DOHH2 (cell line): ENCODE data around the gene CRADD.

Source experiments
- H3F3A ChIP-seq: fragments of 200-600 bp; sonication (generic), shearing (Covaris generic); 2 replicates; pipeline ENCODE4 v1.6.0; 2016; ENCODE audit warnings: antibody characterized with exemption, mild to moderate bottlenecking; ENCODE audit not compliant: control insufficient read depth, insufficient read depth
- H3K27ac ChIP-seq: fragments of 200-600 bp; sonication (generic); 2 replicates; pipeline ENCODE4 v1.5.1; 2014; ENCODE audit warnings: low read depth, mild to moderate bottlenecking, low read length, moderate library complexity
- H3K27me3 ChIP-seq: fragments of 200-600 bp; sonication (generic); 2 replicates; pipeline ENCODE4 v1.6.1; 2014; ENCODE audit warnings: mild to moderate bottlenecking, low read length, mixed read lengths; ENCODE audit not compliant: control insufficient read depth
- H3K36me3 ChIP-seq: fragments of 200-600 bp; sonication (generic); 2 replicates; pipeline ENCODE4 v1.6.1; 2014; ENCODE audit warnings: mild to moderate bottlenecking, low read length, moderate library complexity, mixed read lengths; ENCODE audit not compliant: control insufficient read depth
- H3K4me1 ChIP-seq: fragments of 200-600 bp; sonication (generic); 2 replicates; pipeline ENCODE4 v1.6.1; 2014; ENCODE audit warnings: mild to moderate bottlenecking, low read length, mixed read lengths; ENCODE audit not compliant: control insufficient read depth
- H3K4me2 ChIP-seq: fragments of 200-600 bp; sonication (generic); 2 replicates; pipeline ENCODE4 v1.6.0; 2014; ENCODE audit warnings: mild to moderate bottlenecking, low read length, moderate library complexity
- H3K4me3 ChIP-seq: fragments of 200-600 bp; sonication (generic); 2 replicates; pipeline ENCODE4 v1.5.1; 2014; ENCODE audit warnings: mild to moderate bottlenecking, low read length, mixed read lengths
- H3K79me2 ChIP-seq: fragments of 200-600 bp; sonication (generic); 2 replicates; pipeline ENCODE4 v1.6.1; 2014; ENCODE audit warnings: mild to moderate bottlenecking, low read length, mixed read lengths; ENCODE audit not compliant: control insufficient read depth
- H3K9me2 ChIP-seq: fragments of 200-600 bp; sonication (generic); replicated peaks from 2 replicates; pipeline ENCODE4 v1.6.1; 2014; ENCODE audit warnings: mild to moderate bottlenecking, low read length, mixed read lengths; ENCODE audit not compliant: control insufficient read depth
- H3K9me3 ChIP-seq: fragments of 200-600 bp; sonication (generic); 2 replicates; pipeline ENCODE4 v1.6.1; 2014; ENCODE audit warnings: antibody characterized with exemption, low read length, mixed read lengths; ENCODE audit not compliant: control insufficient read depth, insufficient read depth
- H4K20me1 ChIP-seq: fragments of 200-600 bp; sonication (generic); 2 replicates; pipeline ENCODE4 v1.6.0; 2014; ENCODE audit warnings: low read depth, mild to moderate bottlenecking, antibody characterized with exemption, low read length, moderate library complexity; ENCODE audit not compliant: control insufficient read depth, insufficient read depth
- CTCF ChIP-seq: fragments of 200-600 bp; sonication (generic); IDR thresholded peaks from one replicate; pipeline ENCODE4 v1.5.1; 2014; ENCODE audit warnings: antibody characterized with exemption, mild to moderate bottlenecking, low read depth, low read length; ENCODE audit not compliant: poor library complexity, severe bottlenecking
- EZH2phosphoT487 ChIP-seq: fragments of 200-600 bp; sonication (generic); IDR thresholded peaks from 2 replicates; pipeline ENCODE4 v1.6.1; 2017; ENCODE audit warnings: borderline replicate concordance, mild to moderate bottlenecking, antibody characterized with exemption, low read length, moderate library complexity, mixed read lengths

CRADD gene

GRCh38 chr12:93852173-93852591 is 175.0 kb downstream of the CRADD start:
- Histone ChIP-seq H3K27ac (no peak overlapping the region), H3K9me3 (no peaks in the 10 kb centered on the region), H3K36me3 (no peaks in the 10 kb centered on the region), H4K20me1 (no peaks in the 10 kb centered on the region), H3K4me1 (peaks cover 20% of the 10 kb centered on the region), H3F3A (0 out of 2 replicates have a peak, but pooled peaks cover 6% of the 10 kb centered on the region), H3K79me2 (no peaks in the 10 kb centered on the region), H3K4me3 (no peak overlapping the region), H3K4me2 (no peak overlapping the region), H3K9me2 (no peaks in the 10 kb centered on the region), H3K27me3 (no peaks in the 10 kb centered on the region)
- TF ChIP-seq EZH2phosphoT487: no peak
- TF ChIP-seq CTCF: no peak

- no peaks in the 10 kb centered on the region for H3K36me3 ChIP-seq
- H3F3A ChIP-seq: no peaks in the 10 kb centered on the region
- H3K4me1 ChIP-seq: peaks cover 3% of the 10 kb centered on the region
- H3K27ac ChIP-seq: no peak overlapping the region
- H4K20me1 ChIP-seq: no peaks in the 10 kb centered on the region
- no peak overlapping the region for H3K4me3 ChIP-seq
- no peak for TF ChIP-seq CTCF
- no peak for TF ChIP-seq EZH2phosphoT487
- H3K4me2 ChIP-seq: no peak overlapping the region
- H3K9me2 ChIP-seq: no peaks in the 10 kb centered on the region
- no peaks in the 10 kb centered on the region for H3K27me3 ChIP-seq
- no peaks in the 10 kb centered on the region for H3K9me3 ChIP-seq
- no peaks in the 10 kb centered on the region for H3K79me2 ChIP-seq
These were observed 176.7 kb downstream of the CRADD start for GRCh38 chr12:93853698-93854478.

- TF ChIP-seq CTCF (no peak), EZH2phosphoT487 (no peak)
These were observed 178.1 kb downstream of the CRADD start for GRCh38 chr12:93855261-93855660.

More at GRCh38 chr12:93855261-93855660, 178.1 kb downstream of the CRADD start:
- no peak overlapping the region for H3K4me2 ChIP-seq
- no peaks in the 10 kb centered on the region for H3K4me1 ChIP-seq
- no peaks in the 10 kb centered on the region for H4K20me1 ChIP-seq
- H3K4me3 ChIP-seq: no peak overlapping the region
- no peak overlapping the region for H3K27ac ChIP-seq
- H3K36me3 ChIP-seq: no peaks in the 10 kb centered on the region
- no peaks in the 10 kb centered on the region for H3K79me2 ChIP-seq
- no peaks in the 10 kb centered on the region for H3F3A ChIP-seq
- no peaks in the 10 kb centered on the region for H3K9me2 ChIP-seq
- H3K27me3 ChIP-seq: no peaks in the 10 kb centered on the region
- no peaks in the 10 kb centered on the region for H3K9me3 ChIP-seq
